SH-SY5Y (cell line): ENCODE measurements around the gene CYP1A2.

Experiments used
- GATA2 ChIP-seq: IDR thresholded peaks from 2 replicates; pipeline ENCODE4 v1.6.1; 2011; ENCODE audit warnings: mild to moderate bottlenecking, low read depth, low read length
- GATA3 ChIP-seq: IDR thresholded peaks from 2 replicates; pipeline ENCODE4 v1.6.1; 2011; ENCODE audit warnings: low read depth, mild to moderate bottlenecking, low read length, moderate library complexity

- TF ChIP-seq GATA3 (no peak), GATA2 (no peak)
Observed at GRCh38 chr15:74770211-74770903, 21.7 kb downstream of the CYP1A2 start.
